ENCODE data around the gene TBC1D7. TPM values are rescaled to one million over a fixed set of nuclear protein-coding genes. Genes with fewer than 3 reads are reported as not detected.

Gene TBC1D7
- total RNA-seq, 1 donor from 2014 or later = 79.5 TPM

- no peak for TF ChIP-seq CTCF (IDR thresholded peaks at IDR 0.05)
- DNase-seq (ENCODE audit: low spot score in 2 of 2) = no peak
- Histone ChIP-seq H3K27ac (no peak overlapping the region), H3K36me3 (peaks cover 0 to 11% of the 10 kb centered on the region in 2 donors), H3K4me3 (no peak overlapping the region), H3K4me1 (no peaks in the 10 kb centered on the region), H3K27me3 (no peaks in the 10 kb centered on the region), H3K9me3 (no peaks in the 10 kb centered on the region)
- intact Hi-C loops (cut with DNase I) = no loop called here
Measured at GRCh38 chr6:13368731-13369115, 40.4 kb upstream of the TBC1D7 start.

GRCh38 chr6:13368079-13368730 is 39.9 kb upstream of the TBC1D7 start:
- Histone ChIP-seq H3K4me1 (no peaks in the 10 kb centered on the region), H3K36me3 (peaks cover 0 to 11% of the 10 kb centered on the region in 2 donors), H3K27ac (no peak overlapping the region), H3K9me3 (no peaks in the 10 kb centered on the region), H3K27me3 (no peaks in the 10 kb centered on the region), H3K4me3 (no peak overlapping the region)
- intact Hi-C loops (cut with DNase I) = no loop called here
- DNase-seq (ENCODE audit: low spot score in 2 of 2) = no peak
- no peak for TF ChIP-seq CTCF (IDR thresholded peaks at IDR 0.05)

- H3K4me1 ChIP-seq = no peaks in the 10 kb centered on the region
- no peaks in the 10 kb centered on the region for H3K27me3 ChIP-seq
- no peak for DNase-seq (ENCODE audit: low spot score in 2 of 2)
- peaks cover 0 to 11% of the 10 kb centered on the region in 2 donors for H3K36me3 ChIP-seq
- intact Hi-C loops (cut with DNase I) = no loop called here
- no peak overlapping the region for H3K4me3 ChIP-seq
- H3K9me3 ChIP-seq = no peaks in the 10 kb centered on the region
- no peak overlapping the region for H3K27ac ChIP-seq
- no peak for TF ChIP-seq CTCF (IDR thresholded peaks at IDR 0.05)
Measured at GRCh38 chr6:13367396-13367795, 39.1 kb upstream of the TBC1D7 start.

GRCh38 chr6:13365320-13365719 is 37.0 kb upstream of the TBC1D7 start:
- H3K36me3 ChIP-seq = peaks cover 0 to 11% of the 10 kb centered on the region in 2 donors
- H3K4me1 ChIP-seq = no peaks in the 10 kb centered on the region
- no peaks in the 10 kb centered on the region for H3K27me3 ChIP-seq
- TF ChIP-seq CTCF (IDR thresholded peaks at IDR 0.05) = no peak
- intact Hi-C loops (cut with DNase I) = no loop called here
- no peaks in the 10 kb centered on the region for H3K9me3 ChIP-seq
- no peak overlapping the region for H3K27ac ChIP-seq
- no peak for DNase-seq (ENCODE audit: low spot score in 2 of 2)
- H3K4me3 ChIP-seq = no peak overlapping the region

GRCh38 chr6:13364842-13365241 is 36.5 kb upstream of the TBC1D7 start:
- Histone ChIP-seq H3K4me1 (no peaks in the 10 kb centered on the region), H3K4me3 (no peak overlapping the region), H3K36me3 (peaks cover 0 to 11% of the 10 kb centered on the region in 2 donors), H3K27ac (no peak overlapping the region), H3K27me3 (no peaks in the 10 kb centered on the region), H3K9me3 (no peaks in the 10 kb centered on the region)
- TF ChIP-seq CTCF (IDR thresholded peaks at IDR 0.05) = no peak
- no peak for DNase-seq (ENCODE audit: low spot score in 2 of 2)
- intact Hi-C loops (cut with DNase I) = no loop called here

- no peak for DNase-seq (ENCODE audit: low spot score in 2 of 2)
- Histone ChIP-seq H3K27ac (no peak overlapping the region), H3K9me3 (no peaks in the 10 kb centered on the region), H3K4me3 (no peak overlapping the region), H3K27me3 (no peaks in the 10 kb centered on the region), H3K4me1 (no peaks in the 10 kb centered on the region), H3K36me3 (peaks cover 0 to 11% of the 10 kb centered on the region in 2 donors)
- intact Hi-C loops (cut with DNase I) = no loop called here
- TF ChIP-seq CTCF (IDR thresholded peaks at IDR 0.05) = no peak
Measured at GRCh38 chr6:13362412-13362811, 34.1 kb upstream of the TBC1D7 start.
